Activated T-cell treated with anti-CD3 and anti-CD28 coated beads, Interleukin-2, amount 50 U/mL, for 4 hours (primary cell): ENCODE data around the gene ASXL1. TPM values are rescaled to one million over a fixed set of nuclear protein-coding genes. Genes with fewer than 3 reads are reported as not detected.

Experiments used
- ATAC-seq, 2 donors: fragments of 200-7000 bp; cut with Tn5 transposase; one replicate each; pipeline ENCODE4 v1.10.0; 2021
- DNase-seq: peaks from one replicate; pipeline ENCODE4 v3.0.0-alpha.2; 2020
- H3K27me3 Mint-ChIP-seq: one replicate; pipeline ENCODE4 v1.8.0; 2021; ENCODE audit warnings: low read depth, mixed read lengths
- H3K36me3 Mint-ChIP-seq: one replicate; pipeline ENCODE4 v1.8.0; 2022; ENCODE audit warnings: mixed read lengths; ENCODE audit not compliant: insufficient read depth
- H3K4me1 Mint-ChIP-seq: one replicate; pipeline ENCODE4 v1.8.0; 2021; ENCODE audit warnings: low read depth, mixed read lengths
- H3K4me3 Mint-ChIP-seq: one replicate; pipeline ENCODE4 v1.8.0; 2021; ENCODE audit warnings: mild to moderate bottlenecking, moderate library complexity, mixed read lengths
- H3K9me3 Mint-ChIP-seq: one replicate; pipeline ENCODE4 v1.8.0; 2021; ENCODE audit warnings: mixed read lengths
- total RNA-seq, 3 donors: library from RNA; stranded (reverse); gene quantifications; one replicate each; pipeline ENCODE4 v1.2.1, GENCODE V29; 2021

The ASXL1 gene
- total RNA-seq, 3 donors from 2014 or later, result 138 to 194 (median 149) TPM

GRCh38 chr20:32440758-32441078 is 82.6 kb downstream of the ASXL1 start:
- no peak for DNase-seq

DNA sequence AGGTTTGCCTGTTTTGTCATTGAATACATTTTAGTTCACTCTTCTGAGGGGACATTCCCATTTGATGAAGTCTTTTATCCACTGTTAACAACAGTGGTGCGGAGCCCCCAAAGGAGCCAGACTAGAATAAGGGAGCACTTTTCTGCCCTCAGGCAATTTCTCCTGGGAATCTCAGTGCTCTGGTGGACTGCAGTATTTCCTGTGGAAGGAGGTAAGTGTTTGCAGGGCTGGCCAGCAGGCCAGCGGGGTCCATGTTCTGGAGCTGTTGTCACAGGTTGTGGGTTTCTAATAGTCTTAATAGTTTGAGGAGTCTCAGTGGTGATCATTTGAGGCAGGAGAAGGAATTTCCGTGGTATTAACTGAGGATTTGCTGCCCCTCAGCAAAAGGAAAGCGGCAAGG is 83.5 kb downstream of the ASXL1 start:
- peaks cover 24% of the 10 kb centered on the region for H3K4me1 Mint-ChIP-seq
- no peaks in the 10 kb centered on the region for H3K9me3 Mint-ChIP-seq
- H3K36me3 Mint-ChIP-seq, result peaks cover 23% of the 10 kb centered on the region
- no peak overlapping the region for H3K4me3 Mint-ChIP-seq
- no peak for DNase-seq
- no peaks in the 10 kb centered on the region for H3K27me3 Mint-ChIP-seq
- no peak for ATAC-seq

More at GRCh38 chr20:32440758-32441078, 82.6 kb downstream of the ASXL1 start:
- H3K36me3 Mint-ChIP-seq, result peaks cover 29% of the 10 kb centered on the region
- H3K9me3 Mint-ChIP-seq, result no peaks in the 10 kb centered on the region
- no peaks in the 10 kb centered on the region for H3K27me3 Mint-ChIP-seq
- H3K4me1 Mint-ChIP-seq, result peaks cover 22% of the 10 kb centered on the region
- ATAC-seq, result no peak
- H3K4me3 Mint-ChIP-seq, result no peak overlapping the region

DNA sequence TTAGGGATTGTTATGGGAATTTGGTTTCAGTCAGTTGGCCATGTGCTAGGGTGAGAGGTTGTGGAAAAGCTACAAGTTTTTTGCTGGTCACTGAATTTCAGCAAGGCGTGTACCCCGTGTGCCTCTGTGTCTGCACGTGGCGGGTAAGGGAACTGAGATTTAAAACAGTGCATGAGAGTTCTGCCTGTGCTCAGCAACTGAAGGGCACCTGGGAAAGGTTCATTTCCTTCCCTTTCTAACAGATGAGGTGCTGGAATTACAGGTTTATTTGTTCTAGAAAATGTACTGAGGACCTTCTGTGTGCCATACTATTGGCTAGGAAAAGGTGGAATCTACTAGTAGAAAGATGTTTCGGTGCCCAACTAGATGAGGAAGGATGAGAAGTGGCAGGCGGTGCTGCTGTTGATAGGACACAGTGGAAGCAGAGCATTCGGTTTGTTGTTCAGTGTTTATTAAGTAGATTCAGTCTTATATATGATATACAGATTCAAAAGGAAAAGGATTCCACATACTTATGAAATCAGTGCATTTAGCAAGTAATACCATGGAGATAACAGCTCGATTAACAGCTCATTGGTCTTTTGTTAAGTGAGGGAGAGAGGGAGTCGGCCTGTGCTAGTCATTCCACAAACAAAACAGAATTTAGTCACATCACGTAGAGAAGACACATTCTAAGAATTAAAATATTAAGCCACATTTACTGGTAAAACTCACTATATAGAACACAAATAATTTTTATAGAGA is 84.7 kb downstream of the ASXL1 start:
- no peaks in the 10 kb centered on the region for H3K27me3 Mint-ChIP-seq
- ATAC-seq, result no peak
- no peaks in the 10 kb centered on the region for H3K9me3 Mint-ChIP-seq
- H3K4me1 Mint-ChIP-seq, result peaks cover 27% of the 10 kb centered on the region
- no peak for DNase-seq
- no peak overlapping the region for H3K4me3 Mint-ChIP-seq
- H3K36me3 Mint-ChIP-seq, result peaks cover 17% of the 10 kb centered on the region

GRCh38 chr20:32443386-32443974 is 85.3 kb downstream of the ASXL1 start:
- H3K4me1 Mint-ChIP-seq, result peaks cover 27% of the 10 kb centered on the region
- DNase-seq (no peak), ATAC-seq (no peak)
- H3K4me3 Mint-ChIP-seq, result no peak overlapping the region
- peaks cover 14% of the 10 kb centered on the region for H3K36me3 Mint-ChIP-seq
- H3K9me3 Mint-ChIP-seq, result no peaks in the 10 kb centered on the region
- no peaks in the 10 kb centered on the region for H3K27me3 Mint-ChIP-seq

DNA sequence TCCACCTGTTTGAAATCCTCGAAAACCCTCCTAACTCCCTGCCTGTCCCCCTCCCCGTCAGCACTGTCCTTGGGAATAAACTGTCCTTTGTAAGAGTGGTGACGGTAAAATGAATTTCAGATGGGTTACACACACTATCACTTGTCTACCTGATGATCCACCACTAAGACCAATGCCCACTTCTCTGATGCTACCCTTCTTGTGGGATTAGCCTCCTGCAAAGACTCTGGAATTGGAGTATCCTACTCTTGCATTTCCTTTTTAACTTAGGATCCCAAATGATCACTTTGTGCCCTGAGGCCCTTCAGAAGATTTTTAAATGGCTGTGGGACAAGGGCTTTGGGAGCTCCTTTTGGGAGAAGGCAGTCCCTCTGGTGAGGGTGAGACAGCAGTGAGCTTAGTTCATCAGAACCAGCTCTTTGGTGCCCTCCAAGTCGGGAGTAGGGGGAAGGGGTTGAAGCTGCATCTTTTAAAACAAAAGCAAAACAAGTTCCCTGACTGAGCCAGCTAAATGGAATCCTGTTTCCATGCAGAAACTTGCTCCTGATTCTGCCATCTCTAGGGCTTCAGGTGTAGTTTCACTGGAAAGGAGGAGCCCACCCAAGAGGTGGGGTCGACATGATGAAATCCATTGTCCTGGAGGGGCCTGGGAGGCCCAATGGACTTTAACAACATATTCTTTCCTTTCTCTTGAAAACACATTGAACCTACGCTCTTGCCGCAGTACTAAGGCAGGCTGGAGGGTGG is 86.5 kb downstream of the ASXL1 start:
- Mint-ChIP-seq H3K9me3 (no peaks in the 10 kb centered on the region), H3K36me3 (peaks cover 9% of the 10 kb centered on the region), H3K4me3 (no peak overlapping the region), H3K27me3 (no peaks in the 10 kb centered on the region), H3K4me1 (peaks cover 20% of the 10 kb centered on the region)
- ATAC-seq (no peak), DNase-seq (no peak)

- H3K4me3 Mint-ChIP-seq, result no peak overlapping the region
- no peaks in the 10 kb centered on the region for H3K9me3 Mint-ChIP-seq
- H3K27me3 Mint-ChIP-seq, result no peaks in the 10 kb centered on the region
- peak in 1 of 2 donors; percentile 46 for ATAC-seq
- H3K4me1 Mint-ChIP-seq, result peaks cover 20% of the 10 kb centered on the region
- no peak for DNase-seq
- peaks cover 8% of the 10 kb centered on the region for H3K36me3 Mint-ChIP-seq
Observed at GRCh38 chr20:32445539-32446273, 87.6 kb downstream of the ASXL1 start.

DNA sequence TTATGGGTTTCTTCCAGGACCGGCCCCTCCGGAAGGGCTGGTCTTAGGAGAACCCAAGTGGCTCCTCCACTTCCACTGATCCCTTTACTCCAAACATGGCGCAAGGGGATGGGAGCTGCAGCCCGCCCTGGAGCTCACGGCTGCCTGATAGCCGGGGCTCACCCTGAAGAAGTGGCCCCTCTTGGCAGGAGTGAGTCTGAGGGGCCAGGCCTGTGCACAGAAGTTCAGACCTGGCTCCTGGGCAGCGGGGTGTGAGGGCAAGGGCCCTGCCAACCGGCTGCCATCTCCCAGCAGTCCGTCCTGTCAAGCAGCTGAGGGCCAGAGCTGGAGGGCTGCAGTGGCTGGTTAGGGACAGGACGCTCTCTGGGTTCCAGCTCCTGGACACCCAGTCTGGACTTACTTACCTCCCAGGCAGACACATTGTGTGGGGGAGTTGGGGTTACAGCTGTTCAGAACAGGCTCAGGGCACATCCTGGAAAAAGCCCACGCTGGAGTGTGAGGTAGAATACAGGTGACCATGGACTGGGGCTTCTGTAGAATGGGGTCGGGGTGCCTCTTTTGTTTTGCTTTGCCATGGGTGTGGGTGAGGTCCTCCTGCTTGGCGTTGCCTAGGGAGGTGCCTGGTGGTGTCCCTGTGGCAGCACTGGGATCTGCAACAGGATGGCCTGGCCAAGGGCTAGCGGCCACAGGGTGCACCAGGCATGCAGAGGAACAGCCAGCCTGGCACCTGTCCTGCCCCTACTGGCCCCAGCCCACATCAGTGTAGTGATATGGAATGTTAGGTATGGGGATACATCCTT is 88.4 kb downstream of the ASXL1 start:
- H3K9me3 Mint-ChIP-seq, result no peaks in the 10 kb centered on the region
- H3K27me3 Mint-ChIP-seq, result no peaks in the 10 kb centered on the region
- H3K4me1 Mint-ChIP-seq, result peaks cover 20% of the 10 kb centered on the region
- ATAC-seq, result no peak
- DNase-seq, result no peak
- H3K4me3 Mint-ChIP-seq, result no peak overlapping the region
- H3K36me3 Mint-ChIP-seq, result peaks cover 8% of the 10 kb centered on the region

GRCh38 chr20:32447136-32448027 is 89.3 kb downstream of the ASXL1 start:
- peaks cover 20% of the 10 kb centered on the region for H3K4me1 Mint-ChIP-seq
- ATAC-seq (no peak), DNase-seq (no peak)
- no peaks in the 10 kb centered on the region for H3K9me3 Mint-ChIP-seq
- H3K27me3 Mint-ChIP-seq, result no peaks in the 10 kb centered on the region
- peaks cover 8% of the 10 kb centered on the region for H3K36me3 Mint-ChIP-seq
- H3K4me3 Mint-ChIP-seq, result no peak overlapping the region

DNA sequence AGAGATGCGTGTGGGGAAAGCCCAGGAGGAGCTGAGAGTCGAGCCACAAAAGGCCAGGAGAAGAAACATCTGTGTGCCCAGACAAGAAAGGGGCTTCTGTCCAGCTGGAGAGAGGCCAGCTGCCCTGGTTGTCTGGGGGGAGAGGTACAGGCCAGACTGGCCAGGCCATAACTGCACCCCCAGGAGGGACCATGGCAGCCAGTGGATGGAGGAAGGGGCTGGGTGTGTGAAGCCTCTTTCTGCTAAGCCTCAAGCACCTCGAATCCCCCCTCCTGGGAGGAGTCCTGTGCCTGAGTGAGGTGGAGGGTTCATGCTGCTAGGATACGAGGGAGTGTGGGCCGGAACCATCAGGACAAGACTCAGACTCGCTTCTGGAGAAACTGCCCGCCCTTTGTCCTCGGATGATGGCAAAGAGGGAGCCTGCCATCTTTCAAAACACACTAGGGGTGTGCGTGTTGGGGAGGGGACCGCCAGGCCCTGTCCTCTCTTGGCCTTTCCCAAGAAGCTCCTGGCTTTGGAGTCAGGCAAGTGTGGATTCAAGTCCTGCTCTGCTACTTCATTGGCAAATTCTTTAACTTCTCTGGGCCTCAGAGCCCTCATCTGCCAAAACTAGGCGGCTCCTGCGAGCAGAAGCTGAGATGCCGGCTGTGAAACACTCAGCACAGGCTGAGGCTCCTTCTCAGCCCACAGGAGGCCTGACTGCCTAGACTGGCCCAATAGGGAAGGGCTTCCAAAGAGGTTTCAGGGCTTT is 90.3 kb downstream of the ASXL1 start:
- Mint-ChIP-seq H3K27me3 (no peaks in the 10 kb centered on the region), H3K9me3 (no peaks in the 10 kb centered on the region), H3K4me1 (peaks cover 14% of the 10 kb centered on the region), H3K36me3 (peaks cover 6% of the 10 kb centered on the region), H3K4me3 (no peak overlapping the region)
- ATAC-seq (no peak), DNase-seq (no peak)

DNA sequence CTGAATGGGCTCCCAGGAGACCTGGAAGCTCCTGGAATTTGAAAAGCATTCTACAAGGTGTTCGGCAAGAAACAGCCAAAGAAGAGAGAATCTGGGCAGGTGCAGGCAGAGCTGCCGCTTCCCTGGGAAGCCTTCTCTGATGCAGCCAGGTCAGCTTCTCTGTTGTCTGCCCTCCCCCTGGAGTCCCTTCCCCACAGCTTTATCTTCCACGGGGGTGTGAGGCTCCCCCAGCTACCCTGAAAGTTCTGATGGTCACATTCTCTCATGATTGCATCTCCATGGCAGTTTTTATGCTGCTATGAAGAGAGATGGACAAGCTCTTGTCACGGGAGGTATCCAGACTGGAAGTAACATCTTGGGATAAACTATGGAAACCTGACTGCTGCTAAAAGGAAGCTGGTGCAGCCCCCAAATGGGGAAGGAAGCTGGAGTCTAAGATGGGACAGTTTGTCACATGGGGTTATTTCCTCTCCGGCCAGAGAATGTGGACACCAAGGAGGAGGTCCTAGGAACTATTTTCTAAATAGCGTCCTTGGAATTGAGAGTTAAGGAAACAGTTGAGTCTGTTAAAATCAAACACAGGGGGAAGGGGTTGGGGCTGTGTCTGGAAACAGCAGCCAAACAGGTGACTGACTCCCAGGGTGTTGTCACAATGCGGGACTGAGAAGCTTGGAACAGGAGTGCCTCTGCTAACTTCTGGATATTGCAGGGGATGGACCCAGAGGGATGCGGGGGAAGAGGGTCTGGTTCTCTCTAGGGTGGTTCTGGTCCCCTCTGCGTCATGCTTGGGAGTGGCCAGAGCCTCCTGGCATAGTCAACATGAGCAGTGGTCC is 91.1 kb downstream of the ASXL1 start:
- DNase-seq (no peak), ATAC-seq (no peak)
- Mint-ChIP-seq H3K27me3 (no peaks in the 10 kb centered on the region), H3K4me3 (no peak overlapping the region), H3K4me1 (peaks cover 8% of the 10 kb centered on the region), H3K9me3 (no peaks in the 10 kb centered on the region), H3K36me3 (peaks cover 6% of the 10 kb centered on the region)

GRCh38 chr20:32449890-32450401 is 91.8 kb downstream of the ASXL1 start:
- ATAC-seq (no peak), DNase-seq (no peak)
- Mint-ChIP-seq H3K36me3 (peaks cover 8% of the 10 kb centered on the region), H3K27me3 (no peaks in the 10 kb centered on the region), H3K4me3 (no peak overlapping the region), H3K4me1 (peaks cover 8% of the 10 kb centered on the region), H3K9me3 (no peaks in the 10 kb centered on the region)
